ACC112 (cell line): ENCODE measurements around the gene DNAL1.
A peak's percentile ranks its signal among the peaks of the same experiment; 100 is the strongest.

Experiments
- H2AFZ ChIP-seq: fragments of 200-600 bp; sonication (generic); one replicate; pipeline ENCODE4 v1.6.0; 2017; ENCODE audit warnings: antibody characterized with exemption, low read length; ENCODE audit not compliant: unreplicated experiment
- H3K27ac ChIP-seq: fragments of 200-600 bp; sonication (generic); 2 replicates; pipeline ENCODE4 v1.5.1; 2014; ENCODE audit warnings: low read depth, mild to moderate bottlenecking, antibody characterized with exemption, low read length, moderate library complexity
- H3K27me3 ChIP-seq: fragments of 200-600 bp; sonication (generic); 2 replicates; pipeline ENCODE4 v1.6.1; 2014; ENCODE audit warnings: mild to moderate bottlenecking, antibody characterized with exemption, low read length, moderate library complexity, mixed read lengths; ENCODE audit not compliant: insufficient read depth
- H3K36me3 ChIP-seq: fragments of 200-600 bp; sonication (generic); 2 replicates; pipeline ENCODE4 v1.6.1; 2016; ENCODE audit warnings: mild to moderate bottlenecking, antibody characterized with exemption, low read length, moderate library complexity, mixed read lengths; ENCODE audit not compliant: insufficient read depth
- H3K4me1 ChIP-seq: fragments of 200-600 bp; sonication (generic); one replicate; pipeline ENCODE4 v1.6.1; 2016; ENCODE audit warnings: low read length, mixed read lengths; ENCODE audit not compliant: insufficient read depth, unreplicated experiment, control insufficient read depth
- H3K4me3 ChIP-seq: fragments of 200-600 bp; sonication (generic); 2 replicates; pipeline ENCODE4 v1.5.1; 2014; ENCODE audit warnings: mild to moderate bottlenecking, low read depth, low read length
- H3K79me2 ChIP-seq: fragments of 200-600 bp; sonication (generic); one replicate; pipeline ENCODE4 v1.6.0; 2016; ENCODE audit warnings: low read length; ENCODE audit not compliant: control insufficient read depth, unreplicated experiment, insufficient read depth

DNAL1 gene

DNA sequence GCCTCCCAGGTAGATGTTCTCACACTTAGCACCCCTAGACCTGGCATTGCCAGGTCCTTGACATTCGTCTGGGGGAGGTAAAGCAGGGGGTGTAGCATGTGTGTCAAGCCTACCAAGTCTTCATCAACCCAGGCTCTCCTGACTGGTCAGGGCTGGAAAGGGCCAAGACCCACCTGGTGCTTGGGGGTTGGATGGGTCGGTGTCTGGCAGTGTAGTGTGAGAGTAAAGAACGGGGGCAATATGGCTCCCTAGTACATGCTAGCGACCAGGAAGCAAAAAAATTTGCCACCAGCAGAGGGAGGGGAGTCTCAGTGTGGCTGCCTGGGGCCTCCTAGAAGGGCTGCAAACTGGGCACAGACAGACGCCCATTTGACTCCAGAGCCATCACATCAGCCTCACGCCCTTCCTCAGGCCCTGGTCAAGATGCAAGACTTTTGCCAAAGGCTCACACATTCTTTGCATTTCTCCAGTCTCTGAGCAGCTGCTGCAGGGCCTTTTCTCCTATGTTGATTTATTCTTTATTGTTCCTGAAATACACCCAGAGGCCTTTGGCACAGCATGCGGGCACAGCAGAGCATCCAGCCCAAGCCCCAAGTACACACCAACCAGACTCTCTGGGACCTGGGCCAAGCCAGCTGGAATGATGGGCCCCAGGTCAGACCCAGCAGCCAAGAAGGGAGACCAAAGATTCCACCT is 107.7 kb downstream of the DNAL1 start:
- Histone ChIP-seq H3K4me1 (peaks cover 64% of the 10 kb centered on the region), H3K79me2 (peaks cover 93% of the 10 kb centered on the region), H3K36me3 (no peaks in the 10 kb centered on the region), H3K27me3 (no peaks in the 10 kb centered on the region), H3K4me3 (no peak overlapping the region), H3K27ac (0 out of 2 replicates have a peak overlapping the region, but pooled peaks have one; percentile 0), H2AFZ (no peak overlapping the region)
